Measurements from ENCODE around the gene GRIA4.
"Not testable (repeated sequence)": the region's sequence is repeated elsewhere in the genome, so short reads cannot be mapped to it uniquely, and the experiment has no call there.

The GRIA4 gene

GRCh38 chr11:105781807-105782206 lies 171.9 kb downstream of the GRIA4 start:
- in situ Hi-C loops (cut with HindIII; ENCODE audit: low pct_ligation_motif_present, low sequenced_read_pairs), result no loop called here

GRCh38 chr11:105783216-105783615 lies 173.3 kb downstream of the GRIA4 start:
- no peak for TF ChIP-seq CTCF (IDR thresholded peaks at IDR 0.05; ENCODE audit: low read depth, low read length, missing control alignments)

More at GRCh38 chr11:105781807-105782206, 171.9 kb downstream of the GRIA4 start:
- Histone ChIP-seq H3K27ac (no peak overlapping the region), H3K4me3 (ENCODE audit: low read depth, low read length) (no peak overlapping the region), H3K36me3 (replicated peaks) (no peaks in the 10 kb centered on the region), H3K27me3 (replicated peaks) (no peaks in the 10 kb centered on the region)
- DNase-seq, result no peak
- TF ChIP-seq CTCF (IDR thresholded peaks at IDR 0.05; ENCODE audit: low read depth, low read length, missing control alignments), result no peak

GRCh38 chr11:105785850-105786249 lies 176.0 kb downstream of the GRIA4 start:
- in situ Hi-C loops (cut with HindIII; ENCODE audit: low pct_ligation_motif_present, low sequenced_read_pairs); DNase-seq; H3K36me3 ChIP-seq (replicated peaks); H3K27ac ChIP-seq; H3K4me3 ChIP-seq (ENCODE audit: low read depth, low read length); H3K27me3 ChIP-seq (replicated peaks): not testable (repeated sequence)

More at GRCh38 chr11:105783216-105783615, 173.3 kb downstream of the GRIA4 start:
- DNase-seq, result no peak
- no peaks in the 10 kb centered on the region for H3K27me3 ChIP-seq (replicated peaks)
- no peaks in the 10 kb centered on the region for H3K36me3 ChIP-seq (replicated peaks)
- no peak overlapping the region for H3K4me3 ChIP-seq (ENCODE audit: low read depth, low read length)
- in situ Hi-C loops (cut with HindIII; ENCODE audit: low pct_ligation_motif_present, low sequenced_read_pairs), result no loop called here
- H3K27ac ChIP-seq, result no peak overlapping the region

- no peaks in the 10 kb centered on the region for H3K27me3 ChIP-seq (replicated peaks)
- in situ Hi-C loops (cut with HindIII; ENCODE audit: low pct_ligation_motif_present, low sequenced_read_pairs), result no loop called here
Measured at GRCh38 chr11:105786741-105787140, 176.9 kb downstream of the GRIA4 start.

GRCh38 chr11:105789579-105790420 lies 179.9 kb downstream of the GRIA4 start:
- Histone ChIP-seq H3K36me3 (replicated peaks) (no peaks in the 10 kb centered on the region), H3K27me3 (replicated peaks) (no peaks in the 10 kb centered on the region), H3K27ac (no peak overlapping the region), H3K4me3 (ENCODE audit: low read depth, low read length) (no peak overlapping the region)
- in situ Hi-C loops (cut with HindIII; ENCODE audit: low pct_ligation_motif_present, low sequenced_read_pairs), result no loop called here
- DNase-seq, result no peak
- no peak for TF ChIP-seq CTCF (IDR thresholded peaks at IDR 0.05; ENCODE audit: low read depth, low read length, missing control alignments)

More at GRCh38 chr11:105786741-105787140, 176.9 kb downstream of the GRIA4 start:
- no peak for TF ChIP-seq CTCF (IDR thresholded peaks at IDR 0.05; ENCODE audit: low read depth, low read length, missing control alignments)
- no peaks in the 10 kb centered on the region for H3K36me3 ChIP-seq (replicated peaks)
- no peak for DNase-seq
- no peak overlapping the region for H3K27ac ChIP-seq
- H3K4me3 ChIP-seq (ENCODE audit: low read depth, low read length), result no peak overlapping the region

GRCh38 chr11:105790840-105791239 lies 181.0 kb downstream of the GRIA4 start:
- no peak for DNase-seq
- no peaks in the 10 kb centered on the region for H3K27me3 ChIP-seq (replicated peaks)
- no peak for TF ChIP-seq CTCF (IDR thresholded peaks at IDR 0.05; ENCODE audit: low read depth, low read length, missing control alignments)
- no peaks in the 10 kb centered on the region for H3K36me3 ChIP-seq (replicated peaks)
- H3K27ac ChIP-seq, result no peak overlapping the region
- no peak overlapping the region for H3K4me3 ChIP-seq (ENCODE audit: low read depth, low read length)
- in situ Hi-C loops (cut with HindIII; ENCODE audit: low pct_ligation_motif_present, low sequenced_read_pairs), result no loop called here
